GM12875 (cell line): ENCODE data around the gene TFPT.

ENCODE experiments used
- H3K4me3 ChIP-seq: one replicate; pipeline ENCODE4 v1.5.1; 2011; ENCODE audit warnings: low read depth, low read length, control low read depth
- CTCF ChIP-seq: IDR thresholded peaks from 2 replicates; pipeline ENCODE4 v1.5.1; 2011; ENCODE audit warnings: low read depth, mild to moderate bottlenecking, control low read depth, inconsistent platforms, low read length, moderate library complexity, borderline replicate concordance; ENCODE audit not compliant: insufficient read depth

TFPT gene

GRCh38 chr19:54095136-54095858, 20.2 kb downstream of the TFPT start:
- TF ChIP-seq CTCF, result no peak
- H3K4me3 ChIP-seq, result no peak overlapping the region

GRCh38 chr19:54094426-54095000, 20.9 kb downstream of the TFPT start:
- H3K4me3 ChIP-seq, result no peak overlapping the region
- no peak for TF ChIP-seq CTCF

- no peak overlapping the region for H3K4me3 ChIP-seq
- TF ChIP-seq CTCF, result no peak
These were observed 31.0 kb downstream of the TFPT start for GRCh38 chr19:54084410-54084809.

GRCh38 chr19:54081032-54081431, 34.4 kb downstream of the TFPT start, which contains the start of gene TARM1:
TARM1 (minus strand) TSS chr19:54081365; CDS start chr19:54081340, 25 bp downstream.
- no peak within 1 kb of the TSS for H3K4me3 ChIP-seq
- TF ChIP-seq CTCF, result no peak

- TF ChIP-seq CTCF, result no peak
- no peak overlapping the region for H3K4me3 ChIP-seq
These were observed 38.1 kb downstream of the TFPT start for GRCh38 chr19:54077334-54077733.

- no peak overlapping the region for H3K4me3 ChIP-seq
- TF ChIP-seq CTCF, result no peak
These were observed 40.6 kb downstream of the TFPT start for GRCh38 chr19:54074851-54075250.

GRCh38 chr19:54073829-54074228, 41.6 kb downstream of the TFPT start:
- TF ChIP-seq CTCF, result no peak
- H3K4me3 ChIP-seq, result no peak overlapping the region
